Uterus (tissue), 2 donors: ENCODE results near the gene BMP10.

Experiments
- POLR2A ChIP-seq, 2 donors: fragments of 450-650 bp; IDR thresholded peaks; one replicate each; pipeline ENCODE4 v1.6.1; 2016; ENCODE audit warnings: antibody characterized with exemption in 2 of 2, mild to moderate bottlenecking in 1 of 2, moderate library complexity in 1 of 2
- TF ChIP-seq, protein P1 (sequence below), 4 experiments: fragments of 200-600 bp in 2 of 4; fragments of 450-650 bp in 2 of 4; sonication (generic) in 2 of 4; IDR thresholded peaks; one replicate each; pipeline ENCODE4 v1.5.1; 2016 to 2019; ENCODE audit warnings: antibody characterized with exemption in 4 of 4, mild to moderate bottlenecking in 2 of 4, moderate library complexity in 1 of 4

GRCh38 chr2:68911246-68911645 lies 40.0 kb upstream of the BMP10 start:
- TF ChIP-seq, protein P1, sequence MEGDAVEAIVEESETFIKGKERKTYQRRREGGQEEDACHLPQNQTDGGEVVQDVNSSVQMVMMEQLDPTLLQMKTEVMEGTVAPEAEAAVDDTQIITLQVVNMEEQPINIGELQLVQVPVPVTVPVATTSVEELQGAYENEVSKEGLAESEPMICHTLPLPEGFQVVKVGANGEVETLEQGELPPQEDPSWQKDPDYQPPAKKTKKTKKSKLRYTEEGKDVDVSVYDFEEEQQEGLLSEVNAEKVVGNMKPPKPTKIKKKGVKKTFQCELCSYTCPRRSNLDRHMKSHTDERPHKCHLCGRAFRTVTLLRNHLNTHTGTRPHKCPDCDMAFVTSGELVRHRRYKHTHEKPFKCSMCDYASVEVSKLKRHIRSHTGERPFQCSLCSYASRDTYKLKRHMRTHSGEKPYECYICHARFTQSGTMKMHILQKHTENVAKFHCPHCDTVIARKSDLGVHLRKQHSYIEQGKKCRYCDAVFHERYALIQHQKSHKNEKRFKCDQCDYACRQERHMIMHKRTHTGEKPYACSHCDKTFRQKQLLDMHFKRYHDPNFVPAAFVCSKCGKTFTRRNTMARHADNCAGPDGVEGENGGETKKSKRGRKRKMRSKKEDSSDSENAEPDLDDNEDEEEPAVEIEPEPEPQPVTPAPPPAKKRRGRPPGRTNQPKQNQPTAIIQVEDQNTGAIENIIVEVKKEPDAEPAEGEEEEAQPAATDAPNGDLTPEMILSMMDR (IDR thresholded peaks at IDR 0.05), result no peak
- TF ChIP-seq POLR2A (IDR thresholded peaks at IDR 0.05), result no peak
